HepG2 (cell line): ENCODE results near the gene SOS2. TPM values are rescaled to one million over a fixed set of nuclear protein-coding genes. Genes with fewer than 3 reads are reported as not detected.

Source experiments
- ATAC-seq: fragments of 200-7000 bp; cut with Tn5 transposase; 3 replicates; pipeline ENCODE4 v1.9.1; 2020; ENCODE audit warnings: mild to moderate bottlenecking, moderate library complexity
- BruUV-seq: library from RNA; stranded (reverse); fragments of 400-500 nt; replicated peaks from 2 replicates; lab custom pipeline; 2021; lab: Mats Ljungman, UMichigan
- CTCF ChIA-PET: fragments of 300-600 bp; formaldehyde crosslinking; extraction: SDS; loops from one replicate; lab custom pipeline; 2021; ENCODE audit warnings: low total read pairs, inconsistent platforms, low intra/inter-chr PET ratio; lab: Yijun Ruan, JAX
- POLR2A ChIA-PET: fragments of 350-600 bp; sonication (Branson Sonifier 250); formaldehyde crosslinking; loops from one replicate; lab custom pipeline; 2020; ENCODE audit warnings: antibody characterized with exemption, inconsistent platforms; lab: Yijun Ruan, JAX
- DNase-seq: peaks from one replicate; pipeline ENCODE4 v3.0.0-alpha.2; 2015; ENCODE audit warnings: low spot score
- FAIRE-seq: peaks from 3 replicates; lab custom pipeline; 2011; peaks lifted over from hg19 to GRCh38; lab: Jason Lieb, UNC
- H2AFZ ChIP-seq: one replicate; pipeline ENCODE4 v1.6.1; 2011; ENCODE audit warnings: low read length, inconsistent platforms
- H3K27ac ChIP-seq: fragments of 300-600 bp; 3 replicates; pipeline ENCODE4 v1.8.0; 2011; ENCODE audit warnings: mixed run types, mild to moderate bottlenecking, mixed read lengths, low read length, inconsistent platforms; ENCODE audit not compliant: insufficient read depth; ENCODE audit errors: extremely low read length
- H3K27me3 ChIP-seq, 2 experiments: fragments of 200-600 bp in 1 of 2; 2 replicates in 1 of 2; 3 replicates in 1 of 2; pipeline versions ENCODE4 v1.6.0 to v1.8.0; 2011; ENCODE audit warnings: low read length in 2 of 2, mild to moderate bottlenecking in 2 of 2, moderate library complexity in 2 of 2, inconsistent platforms in 1 of 2; ENCODE audit not compliant: insufficient read depth in 2 of 2, control insufficient read depth in 1 of 2
- H3K36me3 ChIP-seq, 2 experiments: fragments of 200-600 bp in 1 of 2; replicated peaks in 1 of 2; 2 replicates in 1 of 2; 3 replicates in 1 of 2; pipeline versions ENCODE4 v1.5.1 to v1.8.0; 2011; ENCODE audit warnings: low read length in 2 of 2, inconsistent platforms in 1 of 2; ENCODE audit not compliant: insufficient read depth in 2 of 2, control insufficient read depth in 1 of 2
- H3K4me1 ChIP-seq: 2 replicates; pipeline ENCODE4 v1.5.1; 2012; ENCODE audit warnings: low read length, inconsistent platforms; ENCODE audit not compliant: insufficient read depth
- H3K4me2 ChIP-seq: 2 replicates; pipeline ENCODE4 v1.6.0; 2011; ENCODE audit warnings: low read depth, low read length, inconsistent platforms
- H3K4me3 ChIP-seq, 3 experiments: fragments of 200-600 bp in 1 of 3; sonication (generic), shearing (Covaris generic) in 1 of 3; replicated peaks in 1 of 3; 2 replicates each; pipeline ENCODE4 v1.5.1; 2011 to 2016; ENCODE audit warnings: low read length in 3 of 3, inconsistent platforms in 2 of 3, low read depth in 2 of 3, mild to moderate bottlenecking in 2 of 3, control low read depth in 1 of 3, mixed read lengths in 1 of 3; ENCODE audit not compliant: insufficient read depth in 1 of 3
- H3K79me2 ChIP-seq: one replicate; pipeline ENCODE4 v1.6.1; 2011; ENCODE audit warnings: low read length, inconsistent platforms; ENCODE audit not compliant: insufficient read depth
- H3K9ac ChIP-seq: 2 replicates; pipeline ENCODE4 v1.6.0; 2011; ENCODE audit warnings: mild to moderate bottlenecking, low read depth, low read length, inconsistent platforms; ENCODE audit not compliant: insufficient read depth
- H3K9me3 ChIP-seq: 2 replicates; pipeline ENCODE4 v1.5.1; 2012; ENCODE audit warnings: mild to moderate bottlenecking, low read length
- H4K20me1 ChIP-seq: 2 replicates; pipeline ENCODE4 v1.6.0; 2011; ENCODE audit warnings: inconsistent platforms, mild to moderate bottlenecking, low read length, moderate library complexity; ENCODE audit not compliant: insufficient read depth
- ATM ChIP-seq: fragments of 450-650 bp; IDR thresholded peaks from 2 replicates; pipeline ENCODE4 v1.7.1; 2017; ENCODE audit warnings: mild to moderate bottlenecking, borderline replicate concordance
- FOXA3 ChIP-seq: IDR thresholded peaks from 2 replicates; pipeline ENCODE4 v1.6.1; 2016; ENCODE audit warnings: missing genetic modification reagents, missing compliant biosample characterization
- RBAK ChIP-seq: sonication (generic); formaldehyde crosslinking; IDR thresholded peaks from 2 replicates; pipeline ENCODE4 v1.5.1; 2020; ENCODE audit warnings: mild to moderate bottlenecking, missing genetic modification reagents
- SYNCRIP ChIP-seq: fragments of 200-400 bp; formaldehyde crosslinking; IDR thresholded peaks from 2 replicates; pipeline ENCODE4 v1.6.1; 2018; ENCODE audit warnings: mild to moderate bottlenecking, low read depth, low read length; ENCODE audit not compliant: insufficient read depth
- ZNF101 ChIP-seq: sonication (generic); formaldehyde crosslinking; IDR thresholded peaks from 2 replicates; pipeline ENCODE4 v1.4.0; 2020; ENCODE audit warnings: mild to moderate bottlenecking, low read depth, missing genetic modification reagents, borderline replicate concordance
- ZNF205 ChIP-seq: IDR thresholded peaks from 2 replicates; pipeline ENCODE4 v1.6.1; 2018; ENCODE audit warnings: missing biosample characterization, missing genetic modification reagents
- ZNF292 ChIP-seq: sonication (generic); formaldehyde crosslinking; IDR thresholded peaks from 2 replicates; pipeline ENCODE4 v1.8.1; 2022; ENCODE audit warnings: mild to moderate bottlenecking, low read depth, missing genetic modification reagents, borderline replicate concordance
- ZSCAN20 ChIP-seq: sonication (generic); formaldehyde crosslinking; IDR thresholded peaks from 2 replicates; pipeline ENCODE4 v1.4.0; 2020; ENCODE audit warnings: missing genetic modification reagents, mild to moderate bottlenecking, borderline replicate concordance
- WGBS: methylation state at CpG from one replicate; pipeline ENCODE4 v1.1.6; 2017; ENCODE audit warnings: low lambda C conversion rate; 5-methylcytosine and 5-hydroxymethylcytosine counted together
- in situ Hi-C: cut with HindIII; loops from 2 replicates; pipeline ENCODE4 v1.10.0; 2017; ENCODE audit warnings: low pct_unique_long_range_greater_than_20kb; ENCODE audit not compliant: extremely low pct_ligation_motif_present
- intact Hi-C: fragments of 100-400 bp; cut with micrococcal nuclease; formaldehyde crosslinking; loops from one replicate; pipeline ENCODE4 v1.10.0; 2022; ENCODE audit not compliant: unreplicated experiment
- polyA plus RNA-seq, 8 experiments: library from polyadenylated mRNA; depleted of rRNA in 3 of 8; stranded (reverse) in 7 of 8; unstranded in 1 of 8; fragments of >200 nt; fragmentation: Illumina TruSeq in 4 of 8; extraction: Trizol in 4 of 8; gene quantifications; 2 replicates each; pipeline versions ENCODE4 v1.2.1 to v1.2.3, GENCODE V29; 2011 to 2016; ENCODE audit warnings: low read depth in 4 of 8, missing spikeins in 1 of 8, mixed read lengths in 1 of 8; ENCODE audit not compliant: insufficient read depth in 1 of 8
- total RNA-seq, 5 experiments: library from RNA; depleted of rRNA; stranded (reverse); fragments of >200 nt; fragmentation: Illumina TruSeq; extraction: Trizol; gene quantifications; 2 replicates each; pipeline ENCODE4 v1.2.3, GENCODE V29; 2016; ENCODE audit warnings: low read depth in 1 of 5
- TF ChIP-seq, protein P1 (sequence below): IDR thresholded peaks from 2 replicates; pipeline ENCODE4 v1.6.1; 2012; ENCODE audit warnings: inconsistent platforms
- TF ChIP-seq, protein P2 (sequence below): sonication (generic); formaldehyde crosslinking; IDR thresholded peaks from 2 replicates; pipeline ENCODE4 v1.4.0; 2020; ENCODE audit warnings: missing genetic modification reagents
- TF ChIP-seq, protein P3 (sequence below): IDR thresholded peaks from 2 replicates; pipeline ENCODE4 v1.6.1; 2016
- TF ChIP-seq, protein P4 (sequence below): sonication (generic); formaldehyde crosslinking; IDR thresholded peaks from 2 replicates; pipeline ENCODE4 v1.4.0; 2020; ENCODE audit warnings: low read depth, mild to moderate bottlenecking, missing genetic modification reagents

Gene SOS2
- total and polyA plus RNA-seq, 2 of the 13 experiments (the other 11 are each of a cell fraction or from before 2014, with no cell fraction given), result 9.3 to 12.1 TPM

DNA sequence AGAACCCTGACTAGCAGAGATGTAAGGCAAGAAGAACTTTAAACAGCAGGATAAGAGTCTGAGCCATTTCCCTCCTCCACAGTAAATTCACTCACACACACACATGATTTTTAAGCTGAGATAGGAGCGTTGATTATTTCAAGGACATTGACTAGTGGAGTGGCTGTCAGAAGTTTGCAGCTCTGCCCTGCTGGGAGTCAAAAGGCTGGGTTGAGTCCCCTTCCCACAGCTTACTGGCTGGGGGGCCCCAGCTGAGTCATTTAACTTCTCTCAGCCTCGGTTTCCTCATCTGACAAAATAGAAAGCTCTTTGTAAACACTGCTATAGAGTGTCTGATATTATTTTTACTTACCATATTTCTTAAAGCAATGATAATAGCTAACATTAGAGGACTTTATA is 143.3 kb downstream of the SOS2 start:
- no peaks in the 10 kb centered on the region for H3K36me3 ChIP-seq
- DNase-seq, result no peak
- no peak overlapping the region for H3K4me3 ChIP-seq
- in situ Hi-C loops (no loop called here), intact Hi-C loops (no loop called here)
- no peak for TF ChIP-seq ZSCAN20 (CRISPR knock-in tag)
- TF ChIP-seq ZNF101 (CRISPR knock-in tag), result no peak
- TF ChIP-seq, protein P1, sequence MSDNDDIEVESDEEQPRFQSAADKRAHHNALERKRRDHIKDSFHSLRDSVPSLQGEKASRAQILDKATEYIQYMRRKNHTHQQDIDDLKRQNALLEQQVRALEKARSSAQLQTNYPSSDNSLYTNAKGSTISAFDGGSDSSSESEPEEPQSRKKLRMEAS, result no peak
- TF ChIP-seq SYNCRIP, result no peak
- no peak for TF ChIP-seq ATM
- no peak for TF ChIP-seq FOXA3
- no peak for TF ChIP-seq ZNF292 (CRISPR knock-in tag)
- TF ChIP-seq, protein P2, sequence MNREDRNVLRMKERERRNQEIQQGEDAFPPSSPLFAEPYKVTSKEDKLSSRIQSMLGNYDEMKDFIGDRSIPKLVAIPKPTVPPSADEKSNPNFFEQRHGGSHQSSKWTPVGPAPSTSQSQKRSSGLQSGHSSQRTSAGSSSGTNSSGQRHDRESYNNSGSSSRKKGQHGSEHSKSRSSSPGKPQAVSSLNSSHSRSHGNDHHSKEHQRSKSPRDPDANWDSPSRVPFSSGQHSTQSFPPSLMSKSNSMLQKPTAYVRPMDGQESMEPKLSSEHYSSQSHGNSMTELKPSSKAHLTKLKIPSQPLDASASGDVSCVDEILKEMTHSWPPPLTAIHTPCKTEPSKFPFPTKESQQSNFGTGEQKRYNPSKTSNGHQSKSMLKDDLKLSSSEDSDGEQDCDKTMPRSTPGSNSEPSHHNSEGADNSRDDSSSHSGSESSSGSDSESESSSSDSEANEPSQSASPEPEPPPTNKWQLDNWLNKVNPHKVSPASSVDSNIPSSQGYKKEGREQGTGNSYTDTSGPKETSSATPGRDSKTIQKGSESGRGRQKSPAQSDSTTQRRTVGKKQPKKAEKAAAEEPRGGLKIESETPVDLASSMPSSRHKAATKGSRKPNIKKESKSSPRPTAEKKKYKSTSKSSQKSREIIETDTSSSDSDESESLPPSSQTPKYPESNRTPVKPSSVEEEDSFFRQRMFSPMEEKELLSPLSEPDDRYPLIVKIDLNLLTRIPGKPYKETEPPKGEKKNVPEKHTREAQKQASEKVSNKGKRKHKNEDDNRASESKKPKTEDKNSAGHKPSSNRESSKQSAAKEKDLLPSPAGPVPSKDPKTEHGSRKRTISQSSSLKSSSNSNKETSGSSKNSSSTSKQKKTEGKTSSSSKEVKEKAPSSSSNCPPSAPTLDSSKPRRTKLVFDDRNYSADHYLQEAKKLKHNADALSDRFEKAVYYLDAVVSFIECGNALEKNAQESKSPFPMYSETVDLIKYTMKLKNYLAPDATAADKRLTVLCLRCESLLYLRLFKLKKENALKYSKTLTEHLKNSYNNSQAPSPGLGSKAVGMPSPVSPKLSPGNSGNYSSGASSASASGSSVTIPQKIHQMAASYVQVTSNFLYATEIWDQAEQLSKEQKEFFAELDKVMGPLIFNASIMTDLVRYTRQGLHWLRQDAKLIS (CRISPR knock-in tag), result no peak
- TF ChIP-seq, protein P3, sequence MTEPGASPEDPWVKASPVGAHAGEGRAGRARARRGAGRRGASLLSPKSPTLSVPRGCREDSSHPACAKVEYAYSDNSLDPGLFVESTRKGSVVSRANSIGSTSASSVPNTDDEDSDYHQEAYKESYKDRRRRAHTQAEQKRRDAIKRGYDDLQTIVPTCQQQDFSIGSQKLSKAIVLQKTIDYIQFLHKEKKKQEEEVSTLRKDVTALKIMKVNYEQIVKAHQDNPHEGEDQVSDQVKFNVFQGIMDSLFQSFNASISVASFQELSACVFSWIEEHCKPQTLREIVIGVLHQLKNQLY (CRISPR knock-in tag), result no peak
- no peak for TF ChIP-seq ZNF205
- TF ChIP-seq, protein P4, sequence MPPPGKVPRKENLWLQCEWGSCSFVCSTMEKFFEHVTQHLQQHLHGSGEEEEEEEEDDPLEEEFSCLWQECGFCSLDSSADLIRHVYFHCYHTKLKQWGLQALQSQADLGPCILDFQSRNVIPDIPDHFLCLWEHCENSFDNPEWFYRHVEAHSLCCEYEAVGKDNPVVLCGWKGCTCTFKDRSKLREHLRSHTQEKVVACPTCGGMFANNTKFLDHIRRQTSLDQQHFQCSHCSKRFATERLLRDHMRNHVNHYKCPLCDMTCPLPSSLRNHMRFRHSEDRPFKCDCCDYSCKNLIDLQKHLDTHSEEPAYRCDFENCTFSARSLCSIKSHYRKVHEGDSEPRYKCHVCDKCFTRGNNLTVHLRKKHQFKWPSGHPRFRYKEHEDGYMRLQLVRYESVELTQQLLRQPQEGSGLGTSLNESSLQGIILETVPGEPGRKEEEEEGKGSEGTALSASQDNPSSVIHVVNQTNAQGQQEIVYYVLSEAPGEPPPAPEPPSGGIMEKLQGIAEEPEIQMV (CRISPR knock-in tag), result no peak
- TF ChIP-seq RBAK (CRISPR knock-in tag), result no peak
- no TSS peak for BruUV-seq
- H3K4me1 ChIP-seq, result peaks cover 6% of the 10 kb centered on the region; the same call in 1 of the 2 replicates
- CTCF ChIA-PET, result no interaction called here
- H3K27ac ChIP-seq, result no peak overlapping the region
- no peaks in the 10 kb centered on the region for H3K9me3 ChIP-seq
- H3K4me2 ChIP-seq, result no peak overlapping the region
- H4K20me1 ChIP-seq, result no peaks in the 10 kb centered on the region
- 19% methylated on average over 2 of the region's 2 CpGs for WGBS
- peaks cover 2 to 3% of the 10 kb centered on the region in 2 experiments; a peak in 1 of 5 replicates for H3K27me3 ChIP-seq
- H3K9ac ChIP-seq, result no peak overlapping the region
- H3K79me2 ChIP-seq, result no peaks in the 10 kb centered on the region
- H2AFZ ChIP-seq, result no peak overlapping the region
- no peak for FAIRE-seq
- ATAC-seq, result no peak
- POLR2A ChIA-PET, result no interaction called here
